Pulmonary artery endothelial cell (primary cell): ENCODE results near the gene NAP1L1. TPM values are rescaled to one million over a fixed set of nuclear protein-coding genes. Genes with fewer than 3 reads are reported as not detected.
"Not testable (repeated sequence)": the region's sequence is repeated elsewhere in the genome, so short reads cannot be mapped to it uniquely, and the experiment has no call there.

Experiments used
- DNase-seq: peaks from one replicate; pipeline ENCODE4 v3.0.0-alpha.2; 2011; ENCODE audit warnings: low read depth, low spot score
- total RNA-seq: library from RNA; depleted of rRNA; stranded (reverse); fragments of >200 nt; gene quantifications from 2 replicates; pipeline ENCODE4 v1.2.3, GENCODE V29; 2014

Gene NAP1L1
- total RNA-seq, 1 donor from 2014 or later: 354 TPM

DNA sequence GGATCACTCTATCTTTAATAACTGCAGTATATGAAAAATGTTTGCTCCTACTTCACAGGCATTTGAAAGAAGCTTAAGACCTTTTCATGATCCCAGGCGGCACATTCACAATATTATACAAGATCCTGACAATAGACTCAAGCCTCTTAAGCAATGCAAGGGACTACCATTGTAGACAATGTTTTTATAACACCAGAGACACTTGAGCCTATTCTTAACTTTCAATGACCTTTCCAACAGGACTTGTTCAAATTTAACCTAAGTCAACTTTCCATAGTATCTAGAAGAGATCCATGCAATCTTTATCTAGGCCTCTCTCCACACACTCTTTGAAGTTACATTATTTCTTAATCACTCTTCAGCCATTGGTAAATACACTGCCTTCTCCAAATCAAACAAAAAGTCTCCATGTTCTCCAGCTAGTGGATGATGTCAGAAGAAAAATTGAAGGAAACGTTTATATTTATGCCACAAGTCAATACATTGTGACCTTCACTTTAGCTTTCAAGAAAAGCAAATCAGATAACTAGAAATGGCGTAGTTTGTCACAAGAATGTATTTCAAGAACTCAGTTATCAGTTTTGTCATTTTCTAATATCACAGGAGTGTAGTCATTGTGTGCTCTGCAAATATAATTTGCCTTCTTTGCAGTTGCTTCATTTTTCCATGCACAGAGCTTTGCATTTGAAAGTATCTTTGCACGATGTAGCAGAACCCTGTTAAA lies 94.1 kb downstream of the NAP1L1 start:
- no peak for DNase-seq

DNA sequence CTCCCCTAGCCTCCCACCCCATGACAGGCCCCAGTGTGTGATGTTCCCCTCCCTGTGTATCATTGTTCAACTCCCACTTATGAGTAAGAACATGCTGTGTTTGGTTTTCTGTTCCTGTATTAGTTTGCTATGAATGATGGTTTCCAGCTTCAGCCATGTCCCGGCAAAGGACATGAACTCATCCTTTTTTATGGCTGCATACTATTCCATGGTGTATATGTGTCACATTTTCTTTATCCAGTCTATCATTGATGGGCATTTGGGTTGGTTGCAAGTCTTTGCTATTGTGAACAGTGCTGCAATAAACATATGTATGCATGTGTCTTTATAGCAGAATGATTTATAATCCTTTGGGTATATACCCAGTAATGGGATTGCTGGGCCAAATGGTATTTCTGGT lies 96.8 kb downstream of the NAP1L1 start:
- not testable (repeated sequence) for DNase-seq

Other genes with a start within 250 kb of the NAP1L1 start
- 28.6 and 37.5 TPM in 2 replicates for gene PHLDA1, start 52.9 kb downstream of the NAP1L1 start, total RNA-seq